Prostate gland (tissue), 2 donors: Measurements from ENCODE around the gene HJURP.

Experiments used
- CTCF ChIP-seq, 4 experiments: fragments of 200-600 bp in 2 of 4; fragments of 450-650 bp in 2 of 4; sonication (generic) in 2 of 4; IDR thresholded peaks; 1 replicate in 3 of 4; 2 replicates in 1 of 4; pipeline ENCODE4 v1.5.1; 2016 to 2019; ENCODE audit warnings: antibody characterized with exemption in 4 of 4, mild to moderate bottlenecking in 2 of 4, moderate library complexity in 2 of 4
- POLR2A ChIP-seq: fragments of 450-650 bp; IDR thresholded peaks from one replicate; pipeline ENCODE4 v1.6.1; 2016; ENCODE audit warnings: antibody characterized with exemption, mild to moderate bottlenecking

DNA sequence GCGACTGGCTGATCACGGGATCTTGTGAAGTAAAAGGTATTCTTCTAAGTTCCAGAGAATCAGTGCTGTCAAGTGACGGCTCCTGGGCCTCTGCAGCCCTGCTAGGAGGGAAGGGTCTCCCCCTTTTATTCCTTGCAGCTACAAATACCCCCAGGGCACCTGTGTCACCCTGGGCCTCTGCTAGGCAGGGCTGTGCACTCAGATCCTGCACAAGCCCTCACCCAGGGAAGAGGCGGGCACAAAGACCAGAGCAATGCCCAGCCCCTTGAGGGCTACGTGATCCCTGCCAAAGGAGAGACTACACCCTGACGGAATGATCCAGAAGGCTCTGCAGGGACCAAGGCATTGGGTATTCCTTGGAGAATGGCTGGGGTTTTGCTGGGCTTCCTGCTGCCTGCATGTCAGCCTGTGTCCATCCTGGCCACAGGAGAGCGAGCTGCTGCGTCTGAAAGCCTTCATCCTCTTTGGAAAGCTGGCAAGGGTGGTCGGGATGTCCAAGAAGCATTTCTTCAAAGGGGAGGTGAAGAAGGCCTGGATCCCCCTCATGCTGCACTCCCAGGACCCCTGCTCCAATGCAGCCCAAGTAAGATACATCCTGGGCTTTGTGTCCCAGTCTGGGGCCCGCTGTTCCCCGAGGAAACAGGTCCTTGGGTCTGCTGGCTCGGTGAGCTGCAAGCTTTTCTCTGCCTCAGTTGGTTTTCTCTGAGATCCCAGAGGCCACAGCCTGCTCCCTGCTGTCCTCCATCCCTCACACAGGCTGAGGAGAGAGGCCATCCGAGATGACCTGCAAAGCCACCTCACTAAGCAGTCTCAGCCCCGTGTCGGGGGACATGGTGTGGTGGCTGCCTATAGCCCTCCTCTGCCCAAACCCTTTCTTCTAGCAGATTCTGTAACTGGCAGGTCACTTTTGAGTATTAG is 24.9 kb downstream of the HJURP start:
- TF ChIP-seq CTCF (IDR thresholded peaks at IDR 0.05) (no peak), POLR2A (no peak)
